Astrocyte (in vitro differentiated cells and primary cell): ENCODE data around the gene CPZ. TPM values are rescaled to one million over a fixed set of nuclear protein-coding genes. Genes with fewer than 3 reads are reported as not detected.

Experiments
- DNase-seq: peaks from one replicate; pipeline ENCODE4 v3.0.0-alpha.2; 2010; ENCODE audit warnings: low read depth
- FAIRE-seq: peaks from 2 replicates; lab custom pipeline; 2011; peaks lifted over from hg19 to GRCh38; lab: Jason Lieb, UNC
- H2AFZ ChIP-seq: 2 replicates; pipeline ENCODE4 v1.6.0; 2012; ENCODE audit warnings: low read depth, low read length, inconsistent platforms
- H3K27ac ChIP-seq: 2 replicates; pipeline ENCODE4 v1.5.1; 2011; ENCODE audit warnings: low read depth, low read length, inconsistent platforms
- H3K27me3 ChIP-seq: 2 replicates; pipeline ENCODE4 v1.6.0; 2011; ENCODE audit warnings: low read length, inconsistent platforms; ENCODE audit not compliant: insufficient read depth
- H3K36me3 ChIP-seq: 2 replicates; pipeline ENCODE4 v1.5.1; 2011; ENCODE audit warnings: low read length, inconsistent platforms; ENCODE audit not compliant: insufficient read depth
- H3K4me1 ChIP-seq: 2 replicates; pipeline ENCODE4 v1.5.1; 2011; ENCODE audit warnings: low read length, inconsistent platforms; ENCODE audit not compliant: insufficient read depth
- H3K4me2 ChIP-seq: 2 replicates; pipeline ENCODE4 v1.6.0; 2012; ENCODE audit warnings: low read length, inconsistent platforms
- H3K4me3 ChIP-seq: 2 replicates; pipeline ENCODE4 v1.5.1; 2011; ENCODE audit warnings: low read depth, mild to moderate bottlenecking, low read length, inconsistent platforms; ENCODE audit not compliant: insufficient read depth
- H3K79me2 ChIP-seq: 2 replicates; pipeline ENCODE4 v1.6.0; 2012; ENCODE audit warnings: mild to moderate bottlenecking, low read length, inconsistent platforms; ENCODE audit not compliant: insufficient read depth
- H3K9ac ChIP-seq: 2 replicates; pipeline ENCODE4 v1.6.0; 2012; ENCODE audit warnings: mild to moderate bottlenecking, low read length, inconsistent platforms
- H3K9me3 ChIP-seq: 2 replicates; pipeline ENCODE4 v1.5.1; 2012; ENCODE audit warnings: low read depth, mild to moderate bottlenecking, low read length, inconsistent platforms; ENCODE audit not compliant: insufficient read depth
- H4K20me1 ChIP-seq: 2 replicates; pipeline ENCODE4 v1.6.0; 2012; ENCODE audit warnings: low read length, inconsistent platforms; ENCODE audit not compliant: insufficient read depth
- H3K27ac Mint-ChIP-seq: one replicate; pipeline ENCODE4 v1.8.0; 2021; ENCODE audit warnings: mild to moderate bottlenecking, mixed read lengths; ENCODE audit not compliant: unreplicated experiment
- H3K27me3 Mint-ChIP-seq: one replicate; pipeline ENCODE4 v1.8.0; 2021; ENCODE audit warnings: low read depth, mixed read lengths; ENCODE audit not compliant: unreplicated experiment
- H3K36me3 Mint-ChIP-seq: one replicate; pipeline ENCODE4 v1.8.0; 2021; ENCODE audit warnings: low read depth, mixed read lengths; ENCODE audit not compliant: unreplicated experiment
- H3K4me1 Mint-ChIP-seq: one replicate; pipeline ENCODE4 v1.8.0; 2021; ENCODE audit warnings: low read depth, mixed read lengths; ENCODE audit not compliant: unreplicated experiment
- H3K4me3 Mint-ChIP-seq: one replicate; pipeline ENCODE4 v1.8.0; 2021; ENCODE audit warnings: mild to moderate bottlenecking, moderate library complexity, mixed read lengths; ENCODE audit not compliant: unreplicated experiment
- H3K9me3 Mint-ChIP-seq: one replicate; pipeline ENCODE4 v1.8.0; 2021; ENCODE audit warnings: mild to moderate bottlenecking, mixed read lengths; ENCODE audit not compliant: unreplicated experiment
- EZH2 ChIP-seq: IDR thresholded peaks from 2 replicates; pipeline ENCODE4 v1.6.1; 2012; ENCODE audit warnings: mild to moderate bottlenecking, low read length, inconsistent platforms; ENCODE audit not compliant: insufficient read depth
- total RNA-seq: library from RNA; stranded (reverse); gene quantifications from 2 replicates; pipeline ENCODE4 v1.2.1, GENCODE V29; 2021
- TF ChIP-seq, protein P1 (sequence below): IDR thresholded peaks from 2 replicates; pipeline ENCODE4 v1.5.1; 2011; ENCODE audit warnings: low read depth, mild to moderate bottlenecking, inconsistent platforms, low read length, moderate library complexity; ENCODE audit not compliant: insufficient read depth

CPZ gene
- total RNA-seq, 1 donor from 2014 or later: 6.3 TPM

- H3K36me3 Mint-ChIP-seq: peaks cover 4% of the 10 kb centered on the region
- Histone ChIP-seq H3K36me3 (no peaks in the 10 kb centered on the region), H3K4me2 (no peak overlapping the region)
Observed at GRCh38 chr4:8607603-8608481, 15.3 kb downstream of the CPZ start.

GRCh38 chr4:8608714-8609391 is 16.3 kb downstream of the CPZ start:
- Histone ChIP-seq H3K27me3 (no peaks in the 10 kb centered on the region), H3K4me2 (no peak overlapping the region), H3K36me3 (no peaks in the 10 kb centered on the region), H3K4me3 (no peak overlapping the region), H3K79me2 (no peaks in the 10 kb centered on the region), H3K4me1 (no peaks in the 10 kb centered on the region), H4K20me1 (peaks cover 8% of the 10 kb centered on the region), H3K27ac (no peak overlapping the region), H3K9me3 (no peaks in the 10 kb centered on the region), H3K9ac (no peak overlapping the region), H2AFZ (no peak overlapping the region)
- no peak for FAIRE-seq
- no peaks in the 10 kb centered on the region for H3K9me3 Mint-ChIP-seq
- no peaks in the 10 kb centered on the region for H3K4me1 Mint-ChIP-seq
- peaks cover 33% of the 10 kb centered on the region for H3K27me3 Mint-ChIP-seq
- no peak overlapping the region for H3K4me3 Mint-ChIP-seq
- TF ChIP-seq EZH2: no peak
- TF ChIP-seq, protein P1, sequence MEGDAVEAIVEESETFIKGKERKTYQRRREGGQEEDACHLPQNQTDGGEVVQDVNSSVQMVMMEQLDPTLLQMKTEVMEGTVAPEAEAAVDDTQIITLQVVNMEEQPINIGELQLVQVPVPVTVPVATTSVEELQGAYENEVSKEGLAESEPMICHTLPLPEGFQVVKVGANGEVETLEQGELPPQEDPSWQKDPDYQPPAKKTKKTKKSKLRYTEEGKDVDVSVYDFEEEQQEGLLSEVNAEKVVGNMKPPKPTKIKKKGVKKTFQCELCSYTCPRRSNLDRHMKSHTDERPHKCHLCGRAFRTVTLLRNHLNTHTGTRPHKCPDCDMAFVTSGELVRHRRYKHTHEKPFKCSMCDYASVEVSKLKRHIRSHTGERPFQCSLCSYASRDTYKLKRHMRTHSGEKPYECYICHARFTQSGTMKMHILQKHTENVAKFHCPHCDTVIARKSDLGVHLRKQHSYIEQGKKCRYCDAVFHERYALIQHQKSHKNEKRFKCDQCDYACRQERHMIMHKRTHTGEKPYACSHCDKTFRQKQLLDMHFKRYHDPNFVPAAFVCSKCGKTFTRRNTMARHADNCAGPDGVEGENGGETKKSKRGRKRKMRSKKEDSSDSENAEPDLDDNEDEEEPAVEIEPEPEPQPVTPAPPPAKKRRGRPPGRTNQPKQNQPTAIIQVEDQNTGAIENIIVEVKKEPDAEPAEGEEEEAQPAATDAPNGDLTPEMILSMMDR: no peak
- no peak for DNase-seq
- H3K36me3 Mint-ChIP-seq: peaks cover 4% of the 10 kb centered on the region
- H3K27ac Mint-ChIP-seq: no peak overlapping the region

More at GRCh38 chr4:8607603-8608481, 15.3 kb downstream of the CPZ start:
- no peak overlapping the region for H2AFZ ChIP-seq
- H3K27ac Mint-ChIP-seq: no peak overlapping the region
- no peaks in the 10 kb centered on the region for H3K79me2 ChIP-seq
- peaks cover 36% of the 10 kb centered on the region for H3K27me3 Mint-ChIP-seq
- H3K4me1 Mint-ChIP-seq: no peaks in the 10 kb centered on the region
- peaks cover 8% of the 10 kb centered on the region for H4K20me1 ChIP-seq
- FAIRE-seq: no peak
- no peak overlapping the region for H3K4me3 ChIP-seq
- H3K9ac ChIP-seq: no peak overlapping the region
- H3K9me3 ChIP-seq: no peaks in the 10 kb centered on the region
- DNase-seq: no peak
- no peaks in the 10 kb centered on the region for H3K4me1 ChIP-seq
- no peak overlapping the region for H3K4me3 Mint-ChIP-seq
- H3K27ac ChIP-seq: no peak overlapping the region
- H3K27me3 ChIP-seq: peaks cover 2% of the 10 kb centered on the region
- no peaks in the 10 kb centered on the region for H3K9me3 Mint-ChIP-seq
- TF ChIP-seq EZH2: no peak
- TF ChIP-seq, protein P1: peak; percentile 48
